Neuronal stem cell (in vitro differentiated cells): ENCODE measurements around the gene CORO2B.

Source experiments
- DNase-seq: peaks from one replicate; pipeline ENCODE4 v3.0.0-alpha.2; 2013; ENCODE audit warnings: low spot score
- H2AFZ ChIP-seq: one replicate; pipeline ENCODE4 v1.6.1; 2013; ENCODE audit warnings: mild to moderate bottlenecking, low read length, inconsistent platforms
- H2AK5ac ChIP-seq: 2 replicates; pipeline ENCODE4 v1.6.1; 2013; ENCODE audit warnings: low read depth, mild to moderate bottlenecking, inconsistent platforms, low read length, moderate library complexity, mixed read lengths
- H2BK120ac ChIP-seq: 2 replicates; pipeline ENCODE4 v1.6.1; 2013; ENCODE audit warnings: low read depth, mild to moderate bottlenecking, inconsistent platforms, low read length, moderate library complexity, mixed read lengths
- H2BK12ac ChIP-seq: one replicate; pipeline ENCODE4 v1.6.1; 2013; ENCODE audit warnings: low read length, inconsistent platforms
- H2BK15ac ChIP-seq: 2 replicates; pipeline ENCODE4 v1.6.1; 2013; ENCODE audit warnings: mild to moderate bottlenecking, low read length, inconsistent platforms, mixed read lengths
- H2BK5ac ChIP-seq: one replicate; pipeline ENCODE4 v1.6.1; 2013; ENCODE audit warnings: inconsistent platforms, mild to moderate bottlenecking, low read length, moderate library complexity
- H3K14ac ChIP-seq: one replicate; pipeline ENCODE4 v1.6.1; 2013; ENCODE audit warnings: low read length, inconsistent platforms
- H3K18ac ChIP-seq: 2 replicates; pipeline ENCODE4 v1.6.1; 2013; ENCODE audit warnings: low read length, inconsistent platforms
- H3K23ac ChIP-seq: 2 replicates; pipeline ENCODE4 v1.6.1; 2013; ENCODE audit warnings: low read depth, mild to moderate bottlenecking, mixed read lengths, low read length, inconsistent platforms; ENCODE audit not compliant: poor library complexity
- H3K27ac ChIP-seq: replicated peaks from 3 replicates; pipeline ENCODE4 v1.5.1; 2013; ENCODE audit warnings: low read length, inconsistent platforms
- H3K27me3 ChIP-seq, 3 experiments: 2 replicates each; pipeline ENCODE4 v1.6.1; 2013; ENCODE audit warnings: low read length in 3 of 3, mild to moderate bottlenecking in 2 of 3, inconsistent platforms in 1 of 3, low read depth in 1 of 3, mixed read lengths in 1 of 3, moderate library complexity in 1 of 3; ENCODE audit not compliant: control insufficient read depth in 3 of 3, insufficient read depth in 3 of 3
- H3K36me3 ChIP-seq, 2 donors: replicated peaks in 1 of 2; 2 replicates each; pipeline ENCODE4 v1.6.1; 2013; ENCODE audit warnings: low read length in 2 of 2; ENCODE audit not compliant: control insufficient read depth in 2 of 2, insufficient read depth in 2 of 2
- H3K4ac ChIP-seq: 2 replicates; pipeline ENCODE4 v1.6.1; 2013; ENCODE audit warnings: inconsistent platforms, mild to moderate bottlenecking, low read length, moderate library complexity
- H3K4me1 ChIP-seq, 2 donors: 1 replicate in 1 of 2; 2 replicates in 1 of 2; pipeline ENCODE4 v1.6.1; 2013; ENCODE audit warnings: low read length in 2 of 2, low read depth in 1 of 2; ENCODE audit not compliant: control insufficient read depth in 2 of 2, insufficient read depth in 1 of 2
- H3K4me2 ChIP-seq: one replicate; pipeline ENCODE4 v1.6.1; 2013; ENCODE audit warnings: mild to moderate bottlenecking, low read length, inconsistent platforms; ENCODE audit not compliant: insufficient read depth, poor library complexity, severe bottlenecking
- H3K4me3 ChIP-seq, 2 donors: 2 replicates each; pipeline ENCODE4 v1.5.1; 2013; ENCODE audit warnings: low read length in 2 of 2, mild to moderate bottlenecking in 2 of 2, inconsistent platforms in 1 of 2, moderate library complexity in 1 of 2
- H3K79me1 ChIP-seq: one replicate; pipeline ENCODE4 v1.6.1; 2013; ENCODE audit warnings: low read depth, mild to moderate bottlenecking, inconsistent platforms, low read length, moderate library complexity
- H3K9ac ChIP-seq: one replicate; pipeline ENCODE4 v1.6.1; 2013; ENCODE audit warnings: mild to moderate bottlenecking, low read depth, low read length, inconsistent platforms; ENCODE audit not compliant: poor library complexity
- H3K9me3 ChIP-seq, 2 donors: replicated peaks in 1 of 2; 2 replicates each; pipeline versions ENCODE3 to v1.6.1; 2013; ENCODE audit warnings: low read length in 2 of 2, mild to moderate bottlenecking in 2 of 2, inconsistent platforms in 1 of 2, low read depth in 1 of 2, mixed read lengths in 1 of 2, moderate library complexity in 1 of 2; ENCODE audit not compliant: control insufficient read depth in 2 of 2, insufficient read depth in 1 of 2
- H4K8ac ChIP-seq: one replicate; pipeline ENCODE4 v1.6.1; 2013; ENCODE audit warnings: low read depth, mild to moderate bottlenecking, inconsistent platforms, low read length, moderate library complexity
- H4K91ac ChIP-seq: one replicate; pipeline ENCODE4 v1.6.1; 2013; ENCODE audit warnings: low read length, low read depth, mild to moderate bottlenecking, inconsistent platforms; ENCODE audit not compliant: poor library complexity
- WGBS, 2 donors: extraction: QIAGEN DNeasy Blood & Tissue Kit; methylation state at CpG; one replicate each; pipeline ENCODE4 v1.1.7; 2013; ENCODE audit warnings: missing lambda C conversion rate in 2 of 2, mixed read lengths in 1 of 2; ENCODE audit not compliant: insufficient read length in 2 of 2, insufficient replicate concordance in 1 of 2; ENCODE audit errors: extremely low coverage in 2 of 2; 5-methylcytosine and 5-hydroxymethylcytosine counted together

Gene CORO2B

DNA sequence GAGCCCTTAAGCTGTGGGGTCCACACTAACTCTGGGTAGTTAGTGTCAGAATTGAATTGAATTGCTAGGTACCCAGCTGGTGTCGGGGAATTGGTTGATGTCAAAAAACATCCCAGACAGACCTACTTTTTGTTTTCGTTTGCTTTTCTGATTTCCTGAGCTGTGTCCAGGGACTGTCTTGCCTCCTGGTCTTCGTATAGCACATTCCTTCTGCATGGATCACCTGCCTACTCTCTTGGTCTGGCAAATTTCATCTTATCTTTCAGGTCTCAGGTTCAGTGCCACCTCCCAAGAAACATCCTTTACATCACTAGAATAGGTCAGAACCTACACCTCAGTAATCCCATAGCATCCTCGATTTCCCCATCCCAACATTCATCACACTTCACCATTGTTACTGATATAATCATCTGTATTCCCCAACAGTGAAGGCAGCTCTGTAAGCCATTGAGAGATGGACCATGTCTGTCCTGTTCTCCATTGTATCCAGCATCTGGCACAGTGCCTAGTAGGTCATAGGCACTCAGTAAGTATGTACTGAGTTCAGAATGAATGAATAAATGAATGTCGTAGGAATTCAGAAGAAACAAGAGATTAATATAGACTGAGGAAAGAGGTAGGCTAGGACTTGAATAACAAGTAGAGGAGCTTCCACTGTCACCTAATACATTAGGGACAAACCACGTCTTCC, 160.7 kb downstream of the CORO2B start:
- H3K9me3 ChIP-seq = no peaks in the 10 kb centered on the region

DNA sequence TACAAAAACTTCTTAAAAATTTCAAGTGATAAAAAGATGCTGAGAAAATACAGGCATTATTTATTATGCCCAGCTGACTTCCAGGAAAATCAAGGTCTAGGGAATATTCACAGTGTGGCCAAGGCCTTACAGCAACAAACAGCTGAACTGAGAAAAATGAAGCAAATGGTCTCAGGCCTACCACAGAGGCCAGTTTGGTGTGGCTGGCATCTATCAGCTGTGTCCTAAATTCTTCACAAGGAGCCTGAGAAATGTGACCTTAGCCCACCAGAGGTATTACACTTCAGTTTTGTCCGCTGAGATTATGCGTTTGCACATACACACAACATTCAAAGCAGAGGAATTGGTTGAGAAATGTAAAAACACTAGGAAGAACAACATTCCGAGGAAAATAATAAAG, 164.5 kb downstream of the CORO2B start:
- no peak for DNase-seq
- Histone ChIP-seq H3K4me1 (no peaks in the 10 kb centered on the region), H3K27ac (no peak overlapping the region), H3K9ac (no peak overlapping the region), H3K4ac (no peak overlapping the region), H3K27me3 (no peaks in the 10 kb centered on the region), H3K18ac (no peak overlapping the region), H2BK5ac (no peak overlapping the region), H3K36me3 (no peaks in the 10 kb centered on the region), H3K79me1 (no peaks in the 10 kb centered on the region), H3K4me3 (no peak overlapping the region), H4K8ac (no peak overlapping the region), H2BK120ac (no peak overlapping the region), H3K4me2 (no peak overlapping the region), H2AFZ (no peak overlapping the region), H3K23ac (no peak overlapping the region), H2AK5ac (no peak overlapping the region), H2BK15ac (no peak overlapping the region), H3K9me3 (no peaks in the 10 kb centered on the region), H2BK12ac (no peak overlapping the region), H4K91ac (no peak overlapping the region), H3K14ac (no peak overlapping the region)
- no CpG with 5 or more reads among the region's 3 CpGs for WGBS, 2 donors

More for the DNA sequence above, 160.7 kb downstream of the CORO2B start:
- Histone ChIP-seq H3K4me3 (no peak overlapping the region), H3K79me1 (no peaks in the 10 kb centered on the region), H4K8ac (no peak overlapping the region), H2AFZ (no peak overlapping the region), H3K27me3 (peaks cover 0 to 3% (median 0%) of the 10 kb centered on the region in 3 experiments), H3K36me3 (no peaks in the 10 kb centered on the region), H3K27ac (no peak overlapping the region), H3K23ac (no peak overlapping the region), H3K14ac (no peak overlapping the region), H2AK5ac (no peak overlapping the region), H3K18ac (no peak overlapping the region), H2BK120ac (no peak overlapping the region), H2BK5ac (no peak overlapping the region), H4K91ac (no peak overlapping the region), H3K4me2 (no peak overlapping the region), H2BK15ac (no peak overlapping the region), H3K4ac (no peak overlapping the region), H3K9ac (no peak overlapping the region), H3K4me1 (no peaks in the 10 kb centered on the region), H2BK12ac (no peak overlapping the region)
- DNase-seq = no peak
- 100% methylated on average over 1 of the region's 6 CpGs; no CpG with 5 or more reads in 1 of the 2 donors for WGBS, 2 donors

DNA sequence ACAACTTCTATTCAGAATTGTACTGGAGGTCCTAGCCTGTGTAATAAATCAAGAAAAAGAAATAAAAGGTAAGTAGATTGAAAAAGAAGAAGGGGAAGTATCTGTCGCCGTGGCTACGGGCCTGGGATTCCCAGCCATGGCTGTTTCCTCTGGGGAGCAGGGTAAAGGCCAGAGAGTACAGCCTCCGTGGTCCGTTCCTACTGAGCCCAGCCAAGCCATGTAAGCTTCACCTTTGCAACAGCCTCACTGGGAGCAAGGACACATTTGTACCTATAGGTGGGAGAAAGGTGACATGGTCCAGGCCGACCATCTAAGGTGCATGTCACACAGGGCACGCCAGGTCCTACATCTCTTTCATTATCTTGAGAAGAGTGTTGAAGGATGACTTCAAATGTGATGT, 170.6 kb downstream of the CORO2B start:
- H3K9me3 ChIP-seq = no peaks in the 10 kb centered on the region
- no peak overlapping the region for H3K18ac ChIP-seq
- H2BK120ac ChIP-seq = no peak overlapping the region
- no peak overlapping the region for H2AFZ ChIP-seq
- no peak overlapping the region for H3K4me2 ChIP-seq
- no peak overlapping the region for H3K23ac ChIP-seq
- H2BK5ac ChIP-seq = no peak overlapping the region
- no peak for DNase-seq
- no peak overlapping the region for H2AK5ac ChIP-seq
- no peaks in the 10 kb centered on the region for H3K36me3 ChIP-seq
- no peak overlapping the region for H3K9ac ChIP-seq
- no peak overlapping the region for H3K14ac ChIP-seq
- H3K27ac ChIP-seq = no peak overlapping the region
- WGBS, 2 donors = no CpG with 5 or more reads among the region's 7 CpGs
- no peak overlapping the region for H4K8ac ChIP-seq
- H3K4ac ChIP-seq = no peak overlapping the region
- no peak overlapping the region for H2BK12ac ChIP-seq
- no peaks in the 10 kb centered on the region for H3K4me1 ChIP-seq
- no peak overlapping the region for H3K4me3 ChIP-seq
- H4K91ac ChIP-seq = no peak overlapping the region
- H2BK15ac ChIP-seq = no peak overlapping the region
- no peaks in the 10 kb centered on the region for H3K27me3 ChIP-seq
- H3K79me1 ChIP-seq = no peaks in the 10 kb centered on the region

GRCh38 chr15:68749793-68750192, 171.0 kb downstream of the CORO2B start:
- H4K8ac ChIP-seq = no peak overlapping the region
- no peaks in the 10 kb centered on the region for H3K27me3 ChIP-seq
- H3K4me1 ChIP-seq = no peaks in the 10 kb centered on the region
- no peak overlapping the region for H3K23ac ChIP-seq
- no peak overlapping the region for H2BK120ac ChIP-seq
- H3K14ac ChIP-seq = no peak overlapping the region
- H2AK5ac ChIP-seq = no peak overlapping the region
- no peak overlapping the region for H3K18ac ChIP-seq
- no peaks in the 10 kb centered on the region for H3K36me3 ChIP-seq
- WGBS, 2 donors = no CpG with 5 or more reads among the region's 2 CpGs
- no peak overlapping the region for H3K4me2 ChIP-seq
- H2BK12ac ChIP-seq = no peak overlapping the region
- H3K4ac ChIP-seq = no peak overlapping the region
- no peak overlapping the region for H4K91ac ChIP-seq
- no peak overlapping the region for H3K9ac ChIP-seq
- H2AFZ ChIP-seq = no peak overlapping the region
- no peak for DNase-seq
- no peak overlapping the region for H2BK15ac ChIP-seq
- no peaks in the 10 kb centered on the region for H3K79me1 ChIP-seq
- no peak overlapping the region for H3K4me3 ChIP-seq
- no peak overlapping the region for H2BK5ac ChIP-seq
- H3K9me3 ChIP-seq = no peaks in the 10 kb centered on the region
- no peak overlapping the region for H3K27ac ChIP-seq
